Vagina (tissue), 2 donors: ENCODE data around the gene OLFM4.

Experiments
- POLR2A ChIP-seq, 2 donors: fragments of 450-650 bp; IDR thresholded peaks; one replicate each; pipeline ENCODE4 v1.6.1; 2017; ENCODE audit warnings: antibody characterized with exemption in 2 of 2, mild to moderate bottlenecking in 2 of 2, moderate library complexity in 2 of 2
- TF ChIP-seq, protein P1 (sequence below), 3 experiments: fragments of 450-650 bp in 2 of 3; fragments of 200-600 bp in 1 of 3; sonication (generic) in 1 of 3; IDR thresholded peaks; one replicate each; pipeline ENCODE4 v1.5.1; 2017 to 2019; ENCODE audit warnings: antibody characterized with exemption in 3 of 3, mild to moderate bottlenecking in 2 of 3, moderate library complexity in 2 of 3

DNA sequence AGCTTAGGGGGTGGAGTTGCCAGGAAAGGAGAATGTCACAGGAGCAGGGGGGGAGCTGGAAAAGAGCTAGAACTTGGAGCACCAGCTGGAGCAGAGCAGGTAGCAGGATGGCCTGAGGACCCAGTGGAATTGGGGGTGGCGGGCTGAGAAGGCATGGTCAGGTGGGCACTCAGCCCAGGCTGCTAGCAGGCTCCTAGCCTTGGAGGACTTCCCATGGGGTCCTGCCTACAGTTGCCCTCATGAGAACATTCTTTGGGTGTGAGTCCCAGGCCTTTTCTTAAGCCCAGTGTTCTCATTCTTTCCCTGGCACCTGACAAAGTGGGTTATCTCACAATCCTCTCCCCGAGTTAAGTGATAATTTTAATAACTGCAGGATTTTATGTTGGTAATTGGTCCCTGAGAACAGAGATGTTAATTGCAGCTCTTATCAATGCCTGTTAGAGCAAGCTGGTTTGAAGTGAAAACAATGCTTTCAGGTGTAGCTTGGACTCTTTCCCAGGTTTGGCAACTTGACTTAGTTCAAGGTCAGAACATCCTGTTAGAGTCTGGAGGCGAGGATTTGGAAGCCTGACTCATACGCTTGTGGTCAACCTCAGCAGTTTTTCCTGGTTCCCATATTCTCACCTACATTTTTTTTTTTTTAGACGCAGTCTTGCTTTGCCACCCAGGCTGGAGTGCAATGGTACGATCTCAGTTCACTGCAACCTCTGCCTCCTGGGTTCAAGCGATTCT lies 18.1 kb upstream of the OLFM4 start:
- TF ChIP-seq, protein P1, sequence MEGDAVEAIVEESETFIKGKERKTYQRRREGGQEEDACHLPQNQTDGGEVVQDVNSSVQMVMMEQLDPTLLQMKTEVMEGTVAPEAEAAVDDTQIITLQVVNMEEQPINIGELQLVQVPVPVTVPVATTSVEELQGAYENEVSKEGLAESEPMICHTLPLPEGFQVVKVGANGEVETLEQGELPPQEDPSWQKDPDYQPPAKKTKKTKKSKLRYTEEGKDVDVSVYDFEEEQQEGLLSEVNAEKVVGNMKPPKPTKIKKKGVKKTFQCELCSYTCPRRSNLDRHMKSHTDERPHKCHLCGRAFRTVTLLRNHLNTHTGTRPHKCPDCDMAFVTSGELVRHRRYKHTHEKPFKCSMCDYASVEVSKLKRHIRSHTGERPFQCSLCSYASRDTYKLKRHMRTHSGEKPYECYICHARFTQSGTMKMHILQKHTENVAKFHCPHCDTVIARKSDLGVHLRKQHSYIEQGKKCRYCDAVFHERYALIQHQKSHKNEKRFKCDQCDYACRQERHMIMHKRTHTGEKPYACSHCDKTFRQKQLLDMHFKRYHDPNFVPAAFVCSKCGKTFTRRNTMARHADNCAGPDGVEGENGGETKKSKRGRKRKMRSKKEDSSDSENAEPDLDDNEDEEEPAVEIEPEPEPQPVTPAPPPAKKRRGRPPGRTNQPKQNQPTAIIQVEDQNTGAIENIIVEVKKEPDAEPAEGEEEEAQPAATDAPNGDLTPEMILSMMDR (IDR thresholded peaks at IDR 0.05), result no peak
- TF ChIP-seq POLR2A (IDR thresholded peaks at IDR 0.05), result no peak
